K562 treated with DMSO at 1 percent for 12 hours (cell line): ENCODE results near the gene CEP128. TPM values are rescaled to one million over a fixed set of nuclear protein-coding genes. Genes with fewer than 3 reads are reported as not detected.

Experiments
- total RNA-seq: library from RNA; unstranded; fragments of 300-600 nt; gene quantifications from 2 replicates; pipeline ENCODE4 v1.2.3, GENCODE V29; 2022; ENCODE audit not compliant: insufficient read depth

CEP128 gene
- 2.3 and 4.6 TPM in 2 replicates for total RNA-seq

GRCh38 chr14:80941241-80942185 lies at the start of gene CEP128:
CEP128 (minus strand) TSS chr14:80941738.

GRCh38 chr14:80955416-80955941 lies 13.9 kb upstream of the CEP128 start, which contains the start of gene TSHR:
TSHR (plus strand) TSS chr14:80955621; CDS start chr14:80955681, 60 bp downstream.

Other genes with a start within 250 kb of the CEP128 start
- gene TSHR, start 13.9 kb upstream of the CEP128 start, total RNA-seq: not detected in 2 replicates